Measurements from ENCODE around the gene ZSCAN21. TPM values are rescaled to one million over a fixed set of nuclear protein-coding genes. Genes with fewer than 3 reads are reported as not detected.
A peak's percentile ranks its signal among the peaks of the same experiment; 100 is the strongest.

Gene ZSCAN21
- polyA plus RNA-seq, 1 experiment: 10.6 TPM

- POLR2A ChIA-PET: interaction anchor here (0.6 to 0.8 kb wide), 2 partner anchors 12 to 89 kb away, joined by 3 to 8 read pairs; partner anchors contain the start of gene STAG3
Observed at GRCh38 chr7:100088095-100088620, 38.6 kb downstream of the ZSCAN21 start.

GRCh38 chr7:100088621-100089457 is 39.3 kb downstream of the ZSCAN21 start, which contains the start of gene COPS6:
Gene COPS6 (plus strand): TSS chr7:100088969. CDS start chr7:100088991, 22 bp downstream.
- POLR2A ChIA-PET: interaction anchor here (0.6 to 0.8 kb wide), 2 partner anchors 12 to 89 kb away, joined by 3 to 8 read pairs; partner anchors contain the start of gene STAG3
- H3K27me3 ChIP-seq (ENCODE audit: control insufficient read depth, insufficient read depth, low read length): no peaks in the 10 kb centered on the region
- DNase-seq (ENCODE audit: low read depth): no peak
- CTCF ChIA-PET: interaction anchor here (0.8 to 1.3 kb wide), 4 partner anchors 11 to 90 kb away, joined by 3 to 6 read pairs (median 4); no protein-coding TSS in a partner anchor
- peak within 1 kb of the TSS; percentile 89 for H3K4me3 ChIP-seq (ENCODE audit: low read depth, low read length)
- no peak for TF ChIP-seq CTCF (IDR thresholded peaks at IDR 0.05; ENCODE audit: insufficient read depth, low read depth, low read length)
- H3K36me3 ChIP-seq (ENCODE audit: control insufficient read depth, insufficient read depth, low read length): peaks cover 30% of the 10 kb centered on the region

More at GRCh38 chr7:100088095-100088620, 38.6 kb downstream of the ZSCAN21 start:
- CTCF ChIA-PET: interaction anchor here (0.8 to 1.2 kb wide), 2 partner anchors 11 to 14 kb away, joined by 3 to 4 read pairs; no protein-coding TSS in a partner anchor
- H3K4me3 ChIP-seq (ENCODE audit: low read depth, low read length): peak overlapping the region; percentile 89
- no peak for DNase-seq (ENCODE audit: low read depth)
- no peak for TF ChIP-seq CTCF (IDR thresholded peaks at IDR 0.05; ENCODE audit: insufficient read depth, low read depth, low read length)
- no peaks in the 10 kb centered on the region for H3K27me3 ChIP-seq (ENCODE audit: control insufficient read depth, insufficient read depth, low read length)
- peaks cover 23% of the 10 kb centered on the region for H3K36me3 ChIP-seq (ENCODE audit: control insufficient read depth, insufficient read depth, low read length)

GRCh38 chr7:100089458-100090196 is 40.1 kb downstream of the ZSCAN21 start:
- CTCF ChIA-PET: interaction anchor here (0.6 to 1.3 kb wide), 3 partner anchors 10 to 355 kb away, joined by 3 to 6 read pairs (median 3); no protein-coding TSS in a partner anchor
- POLR2A ChIA-PET: interaction anchor here (0.5 kb wide), 1 partner anchor 96 kb away, joined by 22 read pairs; no protein-coding TSS in a partner anchor
- no peaks in the 10 kb centered on the region for H3K27me3 ChIP-seq (ENCODE audit: control insufficient read depth, insufficient read depth, low read length)
- peak overlapping the region; percentile 89 for H3K4me3 ChIP-seq (ENCODE audit: low read depth, low read length)
- no peak for DNase-seq (ENCODE audit: low read depth)
- TF ChIP-seq CTCF (IDR thresholded peaks at IDR 0.05; ENCODE audit: insufficient read depth, low read depth, low read length): no peak
- peaks cover 34% of the 10 kb centered on the region for H3K36me3 ChIP-seq (ENCODE audit: control insufficient read depth, insufficient read depth, low read length)

- TF ChIP-seq CTCF (IDR thresholded peaks at IDR 0.05; ENCODE audit: insufficient read depth, low read depth, low read length): no peak
- CTCF ChIA-PET: no interaction called here
- Histone ChIP-seq H3K36me3 (ENCODE audit: control insufficient read depth, insufficient read depth, low read length) (peaks cover 41% of the 10 kb centered on the region), H3K27me3 (ENCODE audit: control insufficient read depth, insufficient read depth, low read length) (no peaks in the 10 kb centered on the region), H3K4me3 (ENCODE audit: low read depth, low read length) (no peak overlapping the region)
- DNase-seq (ENCODE audit: low read depth): no peak
- POLR2A ChIA-PET: no interaction called here
Observed at GRCh38 chr7:100090527-100091410, 41.2 kb downstream of the ZSCAN21 start.
